Stimulated activated CD4-positive, alpha-beta T cell treated with anti-CD3 and anti-CD28 coated beads, Interleukin-12 subunit alpha, Interleukin-12 subunit beta, amount 100 ng/mL, for 4 hours (primary cell): ENCODE data around the gene HERPUD1.
"Not testable (repeated sequence)": the region's sequence is repeated elsewhere in the genome, so short reads cannot be mapped to it uniquely, and the experiment has no call there.

Source experiments
- DNase-seq: peaks from one replicate; pipeline ENCODE4 v3.0.0-alpha.2; 2020

HERPUD1 gene

DNA sequence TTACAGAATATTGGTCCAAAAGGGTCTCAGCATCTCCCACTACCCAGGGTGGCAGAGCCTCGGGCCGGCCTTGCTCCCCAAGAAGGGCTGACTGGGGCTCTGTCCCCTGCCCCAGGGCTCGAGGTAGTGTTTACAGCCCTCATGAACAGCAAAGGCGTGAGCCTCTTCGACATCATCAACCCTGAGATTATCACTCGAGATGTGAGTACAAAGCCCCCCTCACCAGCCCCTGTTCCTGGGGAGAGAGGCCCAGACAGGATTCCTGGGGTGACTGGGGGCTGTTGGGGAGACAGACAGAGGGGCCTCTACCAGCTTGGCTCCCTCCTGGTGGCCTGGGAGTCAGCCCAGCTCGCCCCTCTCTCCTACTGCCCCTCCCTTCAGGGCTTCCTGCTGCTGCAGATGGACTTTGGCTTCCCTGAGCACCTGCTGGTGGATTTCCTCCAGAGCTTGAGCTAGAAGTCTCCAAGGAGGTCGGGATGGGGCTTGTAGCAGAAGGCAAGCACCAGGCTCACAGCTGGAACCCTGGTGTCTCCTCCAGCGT lies 51.3 kb downstream of the HERPUD1 start:
- DNase-seq: no peak

DNA sequence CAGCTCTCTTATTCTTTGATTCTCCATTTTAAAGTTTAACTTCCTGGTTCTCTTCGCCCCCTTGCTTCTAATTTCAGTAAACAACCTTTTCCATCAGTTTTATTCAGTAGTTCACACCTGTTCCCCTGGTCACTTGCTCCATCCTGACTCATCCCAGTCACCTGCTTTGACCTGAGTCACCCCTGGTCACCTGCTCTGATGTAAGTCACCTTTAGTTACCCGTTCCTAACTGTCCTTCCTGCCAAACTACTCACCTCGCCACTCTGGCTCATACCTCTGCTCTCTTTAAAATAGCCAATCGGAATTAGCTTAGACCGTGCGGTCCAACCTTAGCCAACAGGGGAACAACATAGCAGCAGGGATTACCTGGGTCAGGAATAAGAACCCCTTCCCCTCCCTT lies 52.7 kb downstream of the HERPUD1 start:
- DNase-seq: no peak

DNA sequence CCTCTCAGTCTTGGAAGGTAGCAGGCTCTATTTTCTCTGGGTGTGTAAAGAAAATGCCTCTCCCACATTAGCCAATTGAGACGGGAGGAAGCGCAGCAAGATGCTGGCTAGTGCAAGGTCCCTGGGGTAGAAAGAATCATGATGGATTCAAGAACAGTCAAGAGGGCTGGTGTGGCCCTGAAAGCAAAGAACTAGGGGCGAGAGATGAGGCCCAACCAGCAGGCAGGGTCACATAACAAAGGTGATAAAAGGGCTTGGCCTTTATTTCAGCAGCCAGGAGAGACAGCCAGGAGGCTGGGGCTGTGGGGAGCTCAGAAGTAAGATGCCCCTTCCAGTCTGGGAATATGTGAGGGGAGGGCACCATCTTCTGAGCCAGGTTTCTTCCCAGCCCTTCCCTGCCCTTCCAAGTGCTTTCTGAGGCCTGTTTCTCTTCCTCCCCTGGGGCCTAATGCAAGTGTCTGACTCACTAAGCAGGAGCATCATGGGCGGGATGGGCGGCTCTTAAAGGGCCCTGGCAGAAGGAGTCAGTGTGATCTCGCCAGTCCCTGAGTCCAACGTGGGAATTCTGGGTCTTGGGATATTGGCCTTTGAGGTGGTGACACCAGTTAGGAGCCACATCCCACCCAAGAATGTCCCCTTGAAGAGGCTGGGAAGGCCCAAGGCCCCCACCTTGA lies 53.5 kb downstream of the HERPUD1 start:
- no peak for DNase-seq

DNA sequence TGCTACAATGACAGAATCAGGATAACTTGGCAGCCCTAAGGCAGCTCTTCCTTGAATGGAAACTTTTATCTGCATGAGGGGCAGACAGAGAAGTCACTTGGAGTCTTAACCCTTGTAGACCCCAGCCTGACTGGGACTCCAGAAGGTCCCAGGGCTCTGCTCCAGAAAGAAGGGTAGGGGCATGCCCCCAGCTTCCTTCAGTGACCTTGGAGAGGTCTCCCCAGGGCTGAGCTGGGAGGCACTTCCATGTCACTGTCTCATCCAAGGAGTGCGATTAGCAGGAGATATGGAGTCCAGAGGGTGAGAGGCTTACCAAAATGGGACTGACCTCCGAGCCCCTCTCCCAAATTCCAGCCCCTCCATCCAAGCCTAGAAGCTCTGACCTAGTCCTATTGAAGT lies 54.0 kb downstream of the HERPUD1 start:
- DNase-seq: no peak

GRCh38 chr16:56986361-56986760 lies 54.4 kb downstream of the HERPUD1 start:
- DNase-seq: no peak

DNA sequence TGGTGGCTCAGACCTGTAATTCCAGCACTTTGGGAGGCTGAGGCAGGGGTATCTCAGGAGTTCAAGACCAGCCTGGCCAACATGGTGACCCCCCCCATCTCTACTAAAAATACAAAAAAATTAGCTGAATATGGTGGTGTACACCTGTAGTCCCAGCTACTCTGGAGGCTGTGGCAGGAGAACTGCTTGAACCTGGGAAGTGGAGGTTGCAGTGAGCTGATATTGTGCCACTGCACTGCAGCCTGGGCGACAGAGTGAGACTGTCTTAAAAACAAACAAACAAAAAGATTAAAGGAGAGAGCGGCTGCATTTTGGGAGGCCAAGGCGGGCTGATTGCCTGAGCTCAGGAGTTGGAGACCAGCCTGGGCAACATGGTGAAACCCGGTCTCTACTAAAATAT lies 55.0 kb downstream of the HERPUD1 start:
- DNase-seq: not testable (repeated sequence)

DNA sequence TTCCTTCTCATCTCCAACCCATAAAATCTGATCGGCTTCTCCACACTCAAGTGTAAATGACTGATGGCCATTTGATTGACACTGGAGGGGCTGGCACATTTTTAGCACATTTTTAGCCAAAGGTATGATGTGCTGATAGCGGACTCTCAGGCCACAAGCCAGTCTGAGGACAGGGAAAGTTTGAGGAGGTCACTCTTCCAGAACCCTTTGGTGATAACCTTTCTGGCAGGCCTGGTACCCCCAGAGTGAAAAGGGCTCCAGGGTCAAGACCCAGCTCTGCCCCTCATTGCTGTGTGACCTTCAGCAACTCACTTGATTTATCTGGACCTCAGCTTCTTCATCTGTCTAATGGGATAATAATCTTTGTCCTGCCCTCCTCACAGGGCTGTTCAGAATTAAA lies 55.8 kb downstream of the HERPUD1 start:
- no peak for DNase-seq

- no peak for DNase-seq
Measured at GRCh38 chr16:56988161-56988947, 56.4 kb downstream of the HERPUD1 start.

DNA sequence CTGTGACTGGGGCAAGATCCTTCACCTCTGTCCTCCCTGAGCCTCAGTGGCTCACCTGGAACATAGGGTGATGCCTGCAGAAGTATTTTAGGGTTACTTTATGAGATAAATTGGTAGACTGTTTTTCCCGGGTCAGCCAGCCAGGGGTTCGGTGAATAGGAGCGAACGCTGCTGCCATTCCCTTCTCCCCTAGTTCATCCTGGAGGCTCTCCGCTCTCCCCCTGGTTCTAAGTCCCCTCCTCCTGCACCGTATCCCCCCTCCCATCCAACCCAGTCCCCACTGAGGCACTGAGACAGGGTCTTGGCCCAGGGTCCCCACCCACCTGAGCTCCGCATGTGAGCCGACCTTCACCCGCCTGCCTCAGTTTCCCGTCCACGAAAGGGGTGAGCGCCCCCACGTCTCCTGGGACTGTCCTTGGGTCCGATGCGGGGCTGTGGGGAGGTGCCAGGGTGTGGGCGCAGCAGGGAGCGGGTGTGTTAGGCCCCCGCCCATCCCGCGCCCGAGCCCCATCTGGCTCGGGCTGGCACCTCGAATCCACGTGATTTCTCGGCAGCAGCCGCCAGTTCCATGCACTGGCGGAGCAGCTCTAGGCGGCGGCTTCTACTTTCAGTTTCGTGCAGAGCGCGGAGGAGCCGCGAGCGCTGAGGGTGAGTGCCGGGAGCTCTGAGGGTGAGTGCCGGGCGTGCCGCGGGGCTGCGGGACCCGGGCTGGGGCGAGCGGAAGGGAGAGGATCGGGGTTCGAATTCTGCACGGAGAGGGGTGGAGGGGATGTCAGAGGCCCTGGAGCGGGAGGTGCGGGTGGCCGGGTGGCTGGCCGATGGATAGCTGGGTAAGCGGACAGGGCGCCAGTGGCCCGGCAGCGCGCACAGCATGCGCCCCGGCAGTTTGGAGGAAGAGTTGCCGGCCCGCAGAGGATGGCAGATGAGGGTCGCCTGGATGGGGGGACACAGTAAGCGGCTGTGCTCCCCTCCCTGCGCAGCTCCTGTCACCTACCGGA lies 57.3 kb downstream of the HERPUD1 start, which contains the start of gene NLRC5:
Gene NLRC5 (plus strand): TSS at position 610 of the 998 bp plus-strand sequence. CDS start 31,156 bp downstream, outside the sequence.
- DNase-seq: peak; percentile 96

GRCh38 chr16:56989988-56990387 lies 58.0 kb downstream of the HERPUD1 start:
- DNase-seq: no peak

GRCh38 chr16:56990407-56991286 lies 58.7 kb downstream of the HERPUD1 start:
- no peak for DNase-seq

DNA sequence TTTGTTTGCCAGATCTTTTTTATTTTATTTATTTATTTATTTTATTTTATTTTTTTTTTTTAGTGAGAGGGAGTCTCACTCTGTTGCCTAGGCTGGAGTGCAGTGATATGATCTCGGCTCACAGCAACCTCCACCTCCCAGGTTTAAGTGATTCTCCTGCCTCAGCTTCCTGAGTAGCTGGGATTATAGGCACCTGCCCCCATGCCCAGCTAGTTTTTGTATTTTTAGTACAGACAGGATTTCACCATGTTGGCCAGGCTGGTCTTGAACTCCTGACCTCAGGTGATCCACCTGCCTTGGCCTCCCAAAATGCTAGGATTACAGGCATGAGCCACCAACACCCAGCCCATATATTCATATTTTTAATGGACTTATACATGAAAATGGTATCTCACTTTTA lies 60.5 kb downstream of the HERPUD1 start:
- not testable (repeated sequence) for DNase-seq

GRCh38 chr16:56993204-56993603 lies 61.3 kb downstream of the HERPUD1 start:
- no peak for DNase-seq

- no peak for DNase-seq
Measured at GRCh38 chr16:56994311-56994710, 62.4 kb downstream of the HERPUD1 start.
